T-helper 22 cell (primary cell): ENCODE results near the gene GOSR2.
"Not testable (repeated sequence)": the region's sequence is repeated elsewhere in the genome, so short reads cannot be mapped to it uniquely, and the experiment has no call there.

ENCODE experiments used
- DNase-seq: peaks from one replicate; pipeline ENCODE4 v3.0.0-alpha.2; 2020; ENCODE audit warnings: low read depth

The GOSR2 gene

DNA sequence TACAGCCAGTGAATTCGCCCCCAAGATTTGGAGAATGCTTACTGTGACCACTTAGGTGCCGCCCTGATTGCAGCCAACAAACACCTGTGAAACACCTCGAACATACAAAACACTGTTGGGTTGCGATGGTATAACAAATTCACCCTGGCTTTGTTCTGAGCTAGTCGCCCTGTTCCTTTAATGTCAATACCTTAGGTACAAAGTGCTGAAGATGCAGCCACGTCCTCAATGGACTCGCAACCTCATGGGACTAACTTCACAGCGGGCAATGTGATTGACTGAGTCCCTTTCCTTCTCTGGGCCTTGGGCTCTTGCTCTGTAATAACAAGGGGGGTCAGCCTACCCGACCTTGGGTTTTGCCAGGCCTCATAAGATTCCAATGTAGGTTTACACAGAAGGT, 28.9 kb upstream of the GOSR2 start:
- no peak for DNase-seq

DNA sequence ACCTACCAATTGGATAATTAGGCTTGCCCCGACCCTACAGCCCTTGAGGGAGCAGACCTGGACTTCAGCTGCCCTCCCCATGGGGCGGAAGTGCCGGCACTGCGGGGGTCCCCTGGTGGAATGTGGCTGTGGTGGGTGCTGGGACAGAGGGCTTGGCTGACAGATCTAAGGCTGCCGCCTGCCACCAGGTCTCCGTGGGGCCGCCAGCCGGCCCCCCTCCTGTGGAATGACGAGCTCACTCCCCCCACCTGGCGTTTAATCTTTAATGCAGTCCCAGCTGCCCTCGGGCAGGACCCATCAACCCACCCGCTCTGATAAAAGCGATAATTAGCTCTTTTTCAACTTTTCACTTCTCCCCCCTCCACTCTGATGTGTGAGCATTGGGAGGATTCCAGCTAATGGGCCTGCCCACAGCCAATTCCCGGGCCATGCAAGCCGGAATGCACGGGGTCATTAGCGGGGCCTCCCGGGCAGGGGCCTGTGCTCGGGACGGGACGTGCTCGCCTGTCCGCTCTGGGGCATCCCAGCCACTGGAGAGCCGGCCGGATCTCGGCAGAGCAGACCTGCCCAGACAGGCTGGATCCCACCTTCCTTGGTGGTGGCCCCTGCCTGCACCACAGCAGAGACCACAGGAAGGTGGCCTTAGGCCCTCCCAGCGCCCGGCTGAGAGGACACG, 28.3 kb upstream of the GOSR2 start:
- DNase-seq = no peak

DNA sequence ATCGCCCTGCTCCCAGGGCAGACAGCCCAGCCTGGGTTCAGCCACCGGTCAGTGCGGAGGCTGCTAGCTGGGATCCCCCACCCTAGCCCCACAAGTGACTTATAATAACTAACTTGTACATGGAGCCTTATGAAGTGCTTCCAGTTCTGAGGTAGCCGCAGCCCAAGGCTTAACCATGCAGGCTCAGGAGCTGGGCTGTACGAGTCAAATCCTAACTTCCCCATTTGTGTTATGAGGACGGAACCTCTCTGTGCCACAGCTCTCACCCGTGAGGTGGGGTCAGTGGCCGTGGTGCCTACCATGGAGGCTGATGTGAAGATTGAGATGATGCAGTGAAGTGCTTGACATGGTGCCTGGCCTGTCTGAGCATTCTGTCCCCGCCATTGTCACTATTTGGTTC, 27.8 kb upstream of the GOSR2 start:
- DNase-seq = no peak

DNA sequence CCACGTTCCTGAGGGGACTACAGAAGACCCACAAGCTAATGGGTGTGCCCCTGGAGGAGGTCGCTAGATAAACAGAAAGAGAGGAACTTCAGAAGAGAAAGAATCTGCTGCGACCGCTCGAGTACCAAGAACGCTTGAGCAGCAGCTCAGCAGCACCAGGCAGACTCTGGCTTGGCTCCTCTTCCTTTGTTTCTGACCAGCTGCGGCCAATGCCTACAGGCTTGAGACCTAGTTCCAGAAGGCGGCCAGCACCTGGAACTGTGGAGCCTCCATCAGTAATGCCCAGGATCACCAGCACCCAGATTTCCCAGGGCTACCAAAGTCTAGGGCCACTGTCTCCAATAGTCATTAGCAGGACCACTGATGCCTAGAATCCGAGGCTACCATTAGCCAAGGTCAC, 26.0 kb upstream of the GOSR2 start:
- no peak for DNase-seq

DNA sequence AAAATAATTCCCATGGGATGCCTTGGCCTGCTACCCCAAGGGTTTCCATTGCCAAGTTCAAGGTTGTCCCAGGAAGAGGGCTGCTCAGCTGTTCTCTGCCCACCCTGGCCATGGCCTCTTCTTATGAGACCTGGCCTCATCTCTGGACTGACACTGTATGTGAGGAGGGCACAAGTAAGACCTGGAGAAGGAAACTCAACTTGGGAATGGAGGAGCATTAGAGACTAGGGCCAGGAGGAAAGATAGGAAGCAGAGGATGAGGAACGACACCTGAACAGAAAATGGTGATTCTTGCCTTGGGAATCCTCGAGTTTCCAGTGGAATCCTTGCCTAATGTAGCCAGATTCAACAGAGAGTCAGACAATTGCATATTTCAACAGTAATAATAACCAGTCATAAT, 24.6 kb upstream of the GOSR2 start:
- DNase-seq = no peak

DNA sequence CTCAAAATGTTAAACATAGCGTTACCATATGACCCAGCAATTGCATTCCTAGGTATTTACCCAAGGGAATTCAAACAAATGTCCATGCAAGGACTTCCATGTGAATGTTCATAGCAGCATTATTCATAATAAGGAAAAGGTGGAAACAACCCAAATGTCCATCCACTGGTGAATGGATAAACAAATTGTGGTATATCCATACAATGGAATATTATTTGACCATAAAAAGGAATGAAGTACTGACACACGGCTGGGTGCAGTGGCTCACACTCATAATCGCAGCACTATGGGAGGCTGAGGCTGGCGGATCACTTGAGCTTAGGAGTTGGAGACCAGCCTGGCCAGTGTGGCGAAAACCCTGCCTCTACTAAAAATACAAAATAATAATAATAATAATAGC, 24.1 kb upstream of the GOSR2 start:
- no peak for DNase-seq

DNA sequence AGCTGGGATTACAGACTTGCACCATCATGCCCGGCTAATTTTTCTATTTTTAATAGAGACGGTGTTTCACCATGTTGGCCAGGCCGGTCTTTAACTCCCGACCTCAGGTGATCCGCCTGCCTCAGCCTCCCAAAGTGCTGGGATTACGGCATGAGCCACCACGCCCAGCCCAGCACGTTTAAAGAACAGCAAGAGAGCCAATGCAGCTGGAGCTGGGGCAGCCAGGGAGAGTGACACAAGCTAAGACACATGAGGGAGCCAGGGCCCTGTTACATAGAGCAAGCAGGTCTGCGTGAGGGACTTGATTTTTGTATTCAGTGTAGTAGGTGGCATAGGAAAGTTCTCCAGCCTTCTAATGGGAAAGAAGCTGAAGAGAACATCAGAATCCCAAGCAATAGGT, 21.7 kb upstream of the GOSR2 start:
- DNase-seq = no peak

DNA sequence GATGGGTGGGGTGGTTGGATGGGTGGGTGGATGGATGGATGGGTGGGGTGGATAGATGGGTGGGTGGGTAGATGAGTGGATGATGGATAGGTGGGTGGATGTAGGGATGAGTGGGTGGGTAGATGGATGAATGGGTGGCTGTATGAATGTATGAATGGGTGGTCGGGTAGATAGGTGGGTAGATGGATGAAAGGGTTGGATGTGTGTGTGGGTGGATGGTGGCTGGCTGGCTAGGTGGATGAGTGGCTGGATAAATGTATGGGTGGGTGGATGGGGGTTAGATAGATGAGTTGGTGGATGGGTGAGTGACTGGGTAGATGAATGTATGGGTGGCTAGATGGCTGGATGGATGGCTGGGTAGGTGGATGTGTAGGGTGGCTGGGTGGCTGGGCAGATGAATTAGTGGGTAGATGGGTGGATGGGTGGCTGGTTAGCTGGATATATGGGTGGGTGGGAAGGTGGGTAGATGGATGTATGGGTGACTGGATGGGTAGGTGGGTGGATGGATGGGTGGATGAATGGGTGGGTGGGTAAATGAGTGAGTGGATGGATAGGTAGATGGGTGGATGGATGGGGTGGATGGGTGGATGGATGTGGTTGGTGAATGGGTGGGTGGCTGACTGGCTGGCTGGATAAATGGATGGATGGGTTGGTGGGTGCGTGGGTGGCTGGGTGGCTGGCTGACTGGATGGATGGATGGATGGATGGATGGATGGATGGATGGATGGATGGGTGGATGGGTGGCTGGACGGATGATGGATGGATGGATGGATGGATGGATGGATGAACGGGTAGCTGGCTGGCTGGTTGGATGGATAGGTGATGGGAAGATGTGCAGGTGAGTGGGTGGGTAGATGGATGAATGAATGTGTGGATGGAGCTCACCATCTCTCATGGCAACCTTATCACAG, 18.9 kb upstream of the GOSR2 start:
- DNase-seq = no peak

DNA sequence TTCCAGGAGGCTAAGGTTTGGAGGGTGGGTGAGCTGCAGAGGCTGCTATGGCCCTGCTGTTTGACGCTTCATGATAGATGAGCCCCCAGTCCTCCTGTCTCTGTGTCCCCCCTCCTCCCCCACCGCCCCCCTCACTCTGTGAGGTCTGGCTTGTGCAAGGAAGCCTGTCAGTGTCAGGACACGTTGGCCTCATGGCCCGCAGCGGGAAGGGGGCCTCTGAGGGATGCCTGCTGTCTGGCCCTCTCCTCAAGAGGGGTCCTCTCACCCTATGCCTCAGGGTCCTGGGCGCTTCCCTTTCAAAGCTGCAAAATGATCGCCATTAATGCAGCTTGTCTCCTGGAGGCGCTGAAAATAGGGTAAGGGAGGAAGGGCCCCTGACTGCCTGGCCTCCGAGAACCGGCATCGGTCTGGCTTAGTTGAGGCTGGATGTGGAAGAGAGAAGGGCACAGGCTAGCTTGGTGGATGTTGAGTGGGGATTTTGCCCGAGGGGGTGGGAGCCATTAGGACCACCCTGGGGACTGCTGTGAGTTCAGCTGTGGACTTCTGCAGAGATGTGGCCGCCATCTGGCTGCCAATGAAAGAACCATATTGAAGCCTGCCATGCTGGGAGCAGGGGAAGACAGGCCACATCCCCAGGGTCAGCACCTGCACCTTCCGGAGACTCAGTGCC, 14.8 kb upstream of the GOSR2 start:
- no peak for DNase-seq

DNA sequence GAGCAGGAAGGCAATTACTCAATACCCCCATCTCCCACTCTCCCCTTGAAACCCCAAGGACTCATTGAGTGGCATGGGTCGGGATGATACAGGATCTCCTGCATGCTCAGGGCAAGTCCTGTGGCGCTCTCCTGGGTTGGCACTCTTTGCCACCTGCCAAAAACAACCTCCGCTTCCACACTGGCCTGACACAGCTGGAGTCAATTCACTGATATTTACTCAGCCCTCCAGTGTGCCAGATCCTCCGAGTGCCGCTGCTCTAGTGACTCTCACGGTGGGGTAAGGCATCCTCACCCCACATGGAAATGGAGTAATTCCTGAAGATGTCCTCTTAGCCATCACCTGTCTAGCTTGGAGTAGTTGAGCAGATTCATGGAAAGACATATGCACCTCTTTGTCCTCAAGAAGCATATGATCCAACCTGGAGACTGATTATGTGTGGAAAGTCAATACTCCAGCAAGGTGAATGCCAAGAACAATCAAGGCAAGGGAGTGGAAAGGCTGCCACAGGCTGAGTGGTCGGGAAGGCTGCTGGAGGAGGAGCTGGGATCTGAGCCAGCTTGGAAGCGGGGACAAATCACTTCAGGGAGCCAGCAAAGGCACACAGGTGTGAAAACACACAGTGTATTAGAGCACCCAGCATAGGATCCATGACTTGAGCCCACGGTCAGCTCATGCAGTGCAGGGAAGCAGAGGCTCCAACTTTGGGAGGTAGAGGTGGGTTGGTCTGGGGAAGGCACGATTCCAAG, 12.6 kb upstream of the GOSR2 start:
- DNase-seq = no peak

DNA sequence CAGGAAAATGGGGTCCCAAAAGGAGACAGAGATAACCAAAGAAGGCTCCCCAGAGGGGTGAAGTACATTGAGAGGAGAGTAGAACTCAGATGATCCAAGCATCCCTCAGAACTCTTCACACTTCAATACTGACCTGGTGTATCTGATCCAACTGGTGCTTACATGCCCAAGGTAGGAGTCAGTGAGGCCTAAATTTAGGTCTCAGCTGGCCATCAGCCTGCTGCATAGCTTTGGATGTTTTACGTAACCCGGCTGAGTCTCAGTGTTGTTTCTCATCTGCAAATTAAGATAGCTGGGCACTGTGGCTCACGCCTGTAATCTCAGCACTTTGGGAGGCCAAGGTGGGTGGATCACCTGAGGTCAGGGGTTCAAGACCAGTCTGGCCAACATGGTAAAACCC, 11.6 kb upstream of the GOSR2 start:
- no peak for DNase-seq

DNA sequence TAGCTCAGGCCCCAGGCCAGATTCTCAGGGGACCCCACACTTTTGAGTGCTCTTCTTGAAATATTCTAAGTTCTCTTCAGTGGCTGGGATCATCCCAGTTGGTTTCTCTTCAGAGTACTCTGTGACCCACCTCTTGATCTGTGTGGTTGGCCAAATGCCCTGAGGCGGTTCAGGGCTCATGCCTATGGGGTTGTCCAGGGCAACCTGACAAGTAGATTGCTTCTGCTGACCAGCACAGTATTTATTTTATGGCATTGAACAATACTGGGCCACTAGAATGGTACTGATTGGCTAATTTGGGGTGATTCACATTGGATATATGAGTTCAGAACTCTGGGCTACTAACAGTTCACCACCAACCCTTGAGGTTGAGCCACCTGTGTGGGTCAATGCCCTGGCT, 7.4 kb upstream of the GOSR2 start:
- no peak for DNase-seq

DNA sequence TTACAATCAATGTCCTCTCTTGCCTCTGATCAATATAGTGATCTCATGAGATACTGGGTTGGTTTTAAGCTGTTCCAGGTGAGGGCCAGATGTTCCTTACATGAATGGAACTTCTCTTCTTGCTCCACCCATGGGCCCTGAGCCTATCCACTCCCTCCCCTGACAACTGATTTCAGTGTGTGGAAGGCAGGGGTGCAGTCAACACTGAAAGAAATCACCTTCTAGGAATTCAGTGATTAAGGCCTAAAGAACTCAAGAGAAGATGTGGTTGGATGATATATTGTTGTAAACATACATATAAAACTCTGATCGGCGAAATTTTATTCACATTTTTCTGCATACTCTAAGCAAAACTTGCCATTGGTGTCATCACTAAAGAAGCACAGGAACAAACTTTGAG, 6.7 kb upstream of the GOSR2 start:
- no peak for DNase-seq

DNA sequence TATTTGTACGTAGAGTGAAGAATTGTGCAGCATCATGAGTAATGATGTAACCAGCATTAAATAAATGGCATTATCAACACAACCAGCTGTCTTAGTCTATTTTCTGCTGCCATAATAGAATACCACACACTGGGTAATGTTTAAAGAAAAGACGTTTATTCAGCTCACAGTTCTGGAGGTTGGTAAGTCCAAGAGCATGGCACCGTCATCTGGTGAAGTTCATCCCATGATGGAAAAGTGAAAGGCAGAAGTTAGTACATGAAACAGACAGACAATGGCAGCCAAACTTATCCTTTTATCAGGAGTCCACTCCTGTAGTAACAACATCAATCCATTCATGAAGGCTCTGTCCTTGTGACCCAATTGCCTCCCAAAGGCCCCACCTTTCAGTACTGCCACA, 6.3 kb upstream of the GOSR2 start:
- DNase-seq = no peak

DNA sequence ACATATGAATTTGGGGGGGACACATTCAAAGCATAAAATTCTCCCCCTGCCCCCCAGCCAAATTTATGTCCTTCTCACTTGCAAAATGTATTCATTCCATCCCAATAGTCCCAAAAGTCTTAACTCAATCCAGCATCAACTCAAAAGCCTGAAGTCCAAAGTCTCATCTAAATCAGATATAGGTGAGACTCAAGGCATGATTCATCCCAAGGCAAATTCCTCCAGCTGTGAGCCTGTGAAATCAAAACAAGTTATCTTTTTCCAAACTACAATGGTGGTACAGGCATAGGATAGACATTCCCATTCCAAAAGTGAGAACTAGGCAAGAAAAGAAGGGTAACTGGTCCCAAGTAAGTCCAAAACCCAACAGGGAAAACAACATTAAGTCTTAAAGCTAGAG, 5.9 kb upstream of the GOSR2 start:
- DNase-seq = no peak

DNA sequence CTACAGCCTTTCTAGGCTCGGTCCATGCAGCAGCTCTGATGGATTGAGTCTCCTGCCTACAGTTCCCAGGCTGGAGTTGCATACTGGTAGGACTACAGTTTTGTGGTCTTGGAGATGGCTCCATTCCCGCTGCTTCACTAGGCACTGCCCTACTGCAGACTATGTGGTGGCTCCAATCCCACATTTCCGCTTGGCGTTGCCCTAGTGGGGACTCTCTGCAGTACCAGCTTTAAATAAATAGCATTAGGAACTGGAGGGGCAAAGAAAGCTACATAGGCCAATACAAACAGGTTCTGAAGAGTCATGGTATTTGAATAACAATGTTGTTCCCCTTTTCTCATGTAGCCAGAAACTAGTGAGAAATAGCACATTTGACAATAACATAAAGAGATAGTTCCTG, 5.4 kb upstream of the GOSR2 start:
- no peak for DNase-seq

DNA sequence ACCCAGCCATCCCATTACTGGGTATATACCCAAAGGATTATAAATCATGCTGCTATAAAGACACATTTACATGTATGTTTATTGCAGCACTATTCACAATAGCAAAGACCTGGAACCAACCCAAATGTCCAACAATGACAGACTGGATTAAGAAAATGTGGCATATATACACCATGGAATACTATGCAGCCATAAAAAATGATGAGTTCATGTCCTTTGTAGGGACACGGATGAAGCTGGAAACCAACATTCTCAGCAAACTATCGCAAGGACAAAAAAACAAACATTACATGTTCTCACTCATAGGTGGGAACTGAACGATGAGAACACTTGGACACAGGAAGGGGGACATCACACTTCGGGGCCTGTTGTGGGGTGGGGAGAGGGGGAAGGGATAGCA, 998 bp upstream of the GOSR2 start:
- not testable (repeated sequence) for DNase-seq

DNA sequence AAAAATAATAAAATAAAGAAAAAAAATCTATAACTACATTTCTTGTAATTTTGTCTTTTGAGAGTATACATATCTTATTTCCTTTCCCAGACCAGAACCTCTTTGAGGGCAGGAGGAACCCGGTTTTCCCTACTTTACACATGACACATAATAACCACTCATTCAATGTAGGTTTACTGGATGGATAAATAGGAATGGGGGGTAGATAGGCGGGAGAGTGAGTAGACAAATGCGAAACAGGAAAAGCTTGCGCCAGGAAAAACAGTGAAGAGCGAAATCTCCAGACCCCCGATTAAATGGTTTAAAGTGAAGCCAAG, 515 bp upstream of the GOSR2 start:
- DNase-seq = no peak

DNA sequence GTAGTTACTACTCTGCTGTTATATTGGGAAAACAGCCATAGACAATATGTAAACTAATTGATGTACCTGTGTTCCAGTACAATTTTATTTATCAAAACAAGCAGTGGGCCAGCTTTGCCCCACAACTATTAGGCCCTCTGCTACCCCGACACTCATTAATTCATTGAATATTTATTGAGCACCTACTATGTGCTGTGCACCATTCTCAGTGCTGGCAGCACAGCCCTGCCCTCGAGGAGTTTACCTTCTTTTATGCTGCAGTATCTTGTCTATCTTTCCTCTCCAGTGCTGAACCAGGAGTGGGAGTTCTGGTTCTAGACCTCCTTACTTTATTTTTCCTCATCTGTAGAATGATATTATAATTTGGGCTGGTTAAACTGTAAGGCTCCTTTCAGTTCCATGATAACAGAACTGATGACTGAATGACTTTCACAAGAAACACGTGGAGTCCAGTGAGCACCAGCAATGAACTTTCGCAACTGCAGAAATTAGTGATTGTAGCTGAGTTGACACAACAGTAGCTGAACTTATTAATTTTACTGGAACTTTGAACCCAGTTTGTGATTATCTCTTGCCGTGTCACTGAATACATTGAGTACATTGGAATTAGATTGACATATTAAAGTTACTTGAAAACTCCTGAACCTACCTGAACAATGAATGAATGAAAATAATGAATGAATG, 2.4 kb downstream of the GOSR2 start:
- no peak for DNase-seq

DNA sequence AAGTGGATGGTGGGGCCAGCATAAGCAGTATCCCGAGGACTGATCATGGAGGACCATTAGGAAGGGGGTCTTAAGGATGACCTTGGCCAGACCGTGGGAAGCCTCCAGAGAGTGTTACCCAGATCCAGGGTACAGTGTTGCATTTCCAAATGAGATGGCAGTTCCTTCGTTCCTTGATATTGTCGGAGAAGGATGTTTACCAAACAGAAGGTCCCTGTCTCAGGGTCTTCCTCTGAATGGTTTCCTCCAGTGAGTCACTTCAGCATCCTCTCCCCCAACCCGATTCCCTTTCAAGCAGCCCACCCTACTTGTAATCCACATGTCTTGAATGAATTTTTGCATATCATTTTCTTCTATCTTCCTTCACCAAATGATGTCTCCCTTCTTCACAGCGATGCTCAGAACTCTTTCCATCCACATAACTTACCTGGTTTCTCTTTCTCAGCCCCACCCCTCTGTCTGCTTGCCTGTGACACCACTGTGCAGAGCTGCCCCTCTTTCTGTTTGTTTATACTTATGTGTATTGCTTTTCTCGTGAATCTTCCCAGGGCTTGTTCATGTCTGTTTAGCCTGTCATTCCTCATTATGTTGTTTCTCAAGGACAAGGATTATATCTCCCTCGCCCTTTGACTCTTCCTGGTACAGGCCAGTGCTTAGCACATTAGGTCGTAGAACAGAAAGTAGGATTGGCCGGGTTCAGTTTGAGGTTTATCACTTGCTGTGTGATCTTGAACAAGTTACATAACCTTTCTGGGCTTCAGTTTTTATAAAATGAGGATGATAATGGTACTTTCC, 5.7 kb downstream of the GOSR2 start:
- no peak for DNase-seq

DNA sequence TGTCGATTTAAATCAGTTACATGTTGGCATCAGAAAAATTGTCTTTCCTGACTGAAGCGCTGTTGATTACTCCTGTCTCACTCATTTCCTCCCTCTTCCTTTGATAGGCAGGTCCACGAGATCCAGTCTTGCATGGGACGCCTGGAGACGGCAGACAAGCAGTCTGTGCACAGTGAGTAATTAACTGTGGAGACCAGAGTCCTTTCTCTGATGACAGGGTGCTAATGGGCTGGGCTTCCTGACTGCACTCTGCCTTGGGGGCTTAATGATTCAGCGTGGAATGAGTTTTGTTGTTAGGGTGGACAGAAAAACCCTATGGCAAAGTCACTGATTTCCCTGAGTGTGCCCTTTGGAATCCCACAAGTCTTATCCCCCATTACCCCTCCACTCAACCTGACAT, 6.5 kb downstream of the GOSR2 start:
- no peak for DNase-seq
